ENCODE data around the gene HEATR3. TPM values are rescaled to one million over a fixed set of nuclear protein-coding genes. Genes with fewer than 3 reads are reported as not detected.
"Not testable (repeated sequence)": the region's sequence is repeated elsewhere in the genome, so short reads cannot be mapped to it uniquely, and the experiment has no call there.

Gene HEATR3
- total RNA-seq, 2 experiments from 2014 or later, result 24.3 to 26.1 TPM

DNA sequence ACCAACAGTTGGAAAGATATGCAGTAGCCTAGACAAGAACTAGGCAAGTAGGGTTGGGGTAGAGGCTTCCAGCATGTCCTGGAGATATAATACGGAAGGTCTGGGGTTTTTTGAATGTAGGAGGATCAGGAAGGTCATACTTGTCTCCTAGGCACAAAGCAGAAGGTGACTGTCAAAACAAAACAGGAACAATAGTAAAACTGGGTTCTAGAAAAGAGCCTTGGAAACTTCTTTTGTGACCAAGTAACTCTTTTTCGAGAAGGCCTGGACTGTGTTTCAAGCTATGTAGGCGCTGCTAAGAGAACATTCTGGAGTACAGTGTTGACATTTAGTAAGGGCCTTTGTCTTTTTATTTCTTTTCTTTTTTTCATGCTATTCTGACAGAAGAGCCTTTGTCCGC is 60.4 kb downstream of the HEATR3 start:
- no peaks in the 10 kb centered on the region for H3K27me3 Mint-ChIP-seq
- CTCF ChIA-PET, result no interaction called here
- ATAC-seq (no peak), DNase-seq (no peak)
- H3K9me3 Mint-ChIP-seq (ENCODE audit: low read depth), result peaks cover 3% of the 10 kb centered on the region
- no peak overlapping the region for H3K4me3 Mint-ChIP-seq
- H3K36me3 Mint-ChIP-seq, result no peaks in the 10 kb centered on the region
- H3K4me1 Mint-ChIP-seq, result peaks cover 21% of the 10 kb centered on the region
- no peak overlapping the region for H3K27ac Mint-ChIP-seq

DNA sequence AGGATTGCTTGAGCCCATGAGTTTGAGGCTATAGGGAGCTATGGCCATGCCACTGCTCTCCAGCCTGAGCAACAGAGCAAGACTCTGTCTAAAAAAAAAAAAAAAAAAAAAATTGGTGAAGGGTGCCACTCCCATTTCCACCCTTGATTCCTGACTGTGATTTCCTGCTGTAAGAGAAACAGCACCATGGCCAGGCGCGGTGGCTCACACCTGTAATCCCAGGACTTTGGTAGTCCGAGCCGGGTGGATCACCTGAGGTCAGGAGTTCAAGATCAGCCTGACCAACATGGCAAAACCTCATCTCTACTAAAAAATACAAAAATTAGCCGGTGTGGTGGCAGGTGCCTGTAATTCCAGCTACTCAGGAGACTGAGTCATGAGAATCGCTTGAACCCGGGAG is 66.8 kb downstream of the HEATR3 start:
- H3K27ac Mint-ChIP-seq; H3K36me3 Mint-ChIP-seq; ATAC-seq; H3K27me3 Mint-ChIP-seq; DNase-seq; H3K4me3 Mint-ChIP-seq; H3K4me1 Mint-ChIP-seq; H3K9me3 Mint-ChIP-seq (ENCODE audit: low read depth): not testable (repeated sequence)
- CTCF ChIA-PET, result interaction anchor here (0.8 kb wide), 1 partner anchor 78 kb away, joined by 3 read pairs; no protein-coding TSS in a partner anchor

DNA sequence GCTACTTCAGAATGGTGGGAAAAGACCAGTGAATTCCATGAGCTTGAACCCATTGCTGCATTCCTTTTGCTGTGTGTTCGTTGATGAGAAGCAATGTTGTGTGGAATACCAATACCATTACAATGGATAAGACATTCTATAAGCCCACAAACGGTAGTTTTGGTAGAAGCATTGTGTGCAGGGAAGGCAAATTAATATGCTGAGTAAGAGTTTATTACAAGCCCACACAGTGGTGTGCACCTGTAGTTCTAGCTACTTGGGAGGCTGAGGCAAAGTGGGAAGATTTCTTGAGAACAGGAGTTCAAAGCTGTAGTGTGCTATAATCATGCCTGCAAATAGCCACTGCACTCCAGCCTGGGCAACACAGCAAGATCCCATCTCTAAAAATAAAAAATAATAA is 67.4 kb downstream of the HEATR3 start:
- Mint-ChIP-seq H3K27me3 (no peaks in the 10 kb centered on the region), H3K9me3 (ENCODE audit: low read depth) (no peaks in the 10 kb centered on the region), H3K4me3 (no peak overlapping the region), H3K36me3 (no peaks in the 10 kb centered on the region), H3K27ac (no peak overlapping the region), H3K4me1 (no peaks in the 10 kb centered on the region)
- DNase-seq (no peak), ATAC-seq (no peak)
- CTCF ChIA-PET, result interaction anchor here (0.7 to 0.8 kb wide), 2 partner anchors 77 to 147 kb away, joined by 3 read pairs; no protein-coding TSS in a partner anchor

DNA sequence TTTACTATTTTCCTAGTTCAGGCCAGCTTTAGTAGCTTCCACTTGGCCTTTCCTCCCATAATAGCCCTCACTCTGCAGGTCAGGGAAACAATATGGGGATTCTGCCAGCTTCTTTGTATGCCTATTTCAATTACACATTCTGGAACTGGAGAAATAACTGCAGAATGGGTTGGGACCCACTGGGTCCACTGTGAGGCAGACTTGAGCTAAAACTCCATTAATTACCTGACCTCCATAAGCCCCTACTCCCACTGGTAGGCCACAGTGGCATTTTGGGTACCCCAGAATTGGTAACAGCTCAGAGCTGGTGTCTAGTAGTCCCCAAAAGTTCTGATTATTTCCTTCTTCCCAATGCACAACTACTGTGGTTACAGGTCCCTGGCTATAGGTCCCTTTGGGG is 70.6 kb downstream of the HEATR3 start:
- H3K4me3 Mint-ChIP-seq, result no peak overlapping the region
- ATAC-seq, result no peak
- H3K36me3 Mint-ChIP-seq, result no peaks in the 10 kb centered on the region
- CTCF ChIA-PET, result interaction anchor here (0.9 to 2.5 kb wide), 4 partner anchors 15 to 111 kb away, joined by 3 to 11 read pairs (median 4); partner anchors contain the start of gene CNEP1R1
- H3K9me3 Mint-ChIP-seq (ENCODE audit: low read depth), result no peaks in the 10 kb centered on the region
- no peak for DNase-seq
- no peaks in the 10 kb centered on the region for H3K27me3 Mint-ChIP-seq
- H3K4me1 Mint-ChIP-seq, result peaks cover 1% of the 10 kb centered on the region
- no peak overlapping the region for H3K27ac Mint-ChIP-seq

DNA sequence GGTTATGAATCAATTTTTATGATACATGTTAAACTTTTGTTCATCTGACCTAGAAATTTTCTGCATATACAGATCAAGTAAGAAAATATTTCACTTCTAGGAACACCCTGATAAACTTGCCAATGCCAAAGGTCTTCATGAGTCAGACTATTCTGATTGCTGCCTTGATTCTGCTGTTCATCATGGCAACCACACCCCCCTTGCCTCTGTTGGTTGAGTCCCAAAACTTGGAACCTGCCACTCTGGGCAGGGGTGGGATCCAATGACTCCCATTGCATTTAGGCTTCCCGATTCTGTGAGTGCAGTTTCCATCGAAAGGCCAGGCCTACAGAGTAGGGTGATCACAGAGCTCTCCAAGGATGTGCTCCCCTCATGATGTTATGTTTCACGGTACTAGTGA is 71.5 kb downstream of the HEATR3 start:
- no peak overlapping the region for H3K27ac Mint-ChIP-seq
- H3K4me1 Mint-ChIP-seq, result peaks cover 1% of the 10 kb centered on the region
- CTCF ChIA-PET, result interaction anchor here (2.5 kb wide), 1 partner anchor 73 kb away, joined by 11 read pairs; no protein-coding TSS in a partner anchor
- no peak for DNase-seq
- H3K4me3 Mint-ChIP-seq, result no peak overlapping the region
- H3K9me3 Mint-ChIP-seq (ENCODE audit: low read depth), result no peaks in the 10 kb centered on the region
- H3K27me3 Mint-ChIP-seq, result no peaks in the 10 kb centered on the region
- no peak for ATAC-seq
- H3K36me3 Mint-ChIP-seq, result no peaks in the 10 kb centered on the region

DNA sequence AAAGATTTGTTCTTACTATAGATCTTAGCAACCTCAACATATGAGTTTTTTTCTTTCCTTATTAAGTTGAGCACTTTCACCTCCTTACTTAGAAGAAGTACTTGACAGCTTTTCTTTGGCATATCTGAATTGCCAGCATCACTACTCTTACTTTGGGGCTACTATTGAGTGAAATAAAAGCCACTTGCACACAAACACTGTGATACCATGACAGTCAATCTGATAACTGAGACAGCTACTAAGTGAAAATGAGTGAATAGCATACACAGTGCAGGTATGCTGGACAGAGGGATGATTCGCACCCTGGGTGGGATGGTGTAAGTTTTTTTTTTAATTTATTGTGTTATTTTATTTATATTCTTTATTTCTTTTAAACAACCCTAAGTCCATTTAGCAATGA is 73.8 kb downstream of the HEATR3 start:
- DNase-seq, result no peak
- no peak for ATAC-seq
- H3K4me1 Mint-ChIP-seq, result peaks cover 1% of the 10 kb centered on the region
- H3K36me3 Mint-ChIP-seq, result no peaks in the 10 kb centered on the region
- H3K27me3 Mint-ChIP-seq, result no peaks in the 10 kb centered on the region
- no peak overlapping the region for H3K27ac Mint-ChIP-seq
- no peaks in the 10 kb centered on the region for H3K9me3 Mint-ChIP-seq (ENCODE audit: low read depth)
- no peak overlapping the region for H3K4me3 Mint-ChIP-seq
- CTCF ChIA-PET, result no interaction called here

DNA sequence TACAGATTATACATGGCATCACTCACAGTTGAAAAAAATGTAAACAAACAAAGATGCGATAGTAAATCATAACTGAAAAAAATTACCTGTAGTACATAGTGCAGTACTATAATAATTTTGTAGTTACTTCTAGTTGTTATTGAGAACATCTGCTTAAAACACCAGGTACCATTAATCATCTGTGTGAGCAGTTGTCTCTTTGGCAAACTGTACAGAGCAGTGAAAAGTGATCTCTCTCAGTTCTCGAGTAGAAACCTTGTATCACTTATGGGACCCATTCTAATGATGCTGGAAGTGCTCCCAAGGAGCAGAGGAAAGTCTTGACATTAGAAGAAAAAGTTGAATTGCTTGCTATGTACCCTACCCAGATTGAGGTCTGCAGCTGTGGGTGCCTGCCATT is 78.4 kb downstream of the HEATR3 start:
- Mint-ChIP-seq H3K9me3 (ENCODE audit: low read depth) (no peaks in the 10 kb centered on the region), H3K4me3 (no peak overlapping the region), H3K36me3 (no peaks in the 10 kb centered on the region), H3K27ac (no peak overlapping the region), H3K4me1 (peaks cover 1% of the 10 kb centered on the region), H3K27me3 (no peaks in the 10 kb centered on the region)
- DNase-seq, result no peak
- CTCF ChIA-PET, result interaction anchor here (0.7 to 1.7 kb wide), 2 partner anchors 120 to 363 kb away, joined by 3 to 4 read pairs; partner anchors contain the start of gene CNEP1R1
- no peak for ATAC-seq

DNA sequence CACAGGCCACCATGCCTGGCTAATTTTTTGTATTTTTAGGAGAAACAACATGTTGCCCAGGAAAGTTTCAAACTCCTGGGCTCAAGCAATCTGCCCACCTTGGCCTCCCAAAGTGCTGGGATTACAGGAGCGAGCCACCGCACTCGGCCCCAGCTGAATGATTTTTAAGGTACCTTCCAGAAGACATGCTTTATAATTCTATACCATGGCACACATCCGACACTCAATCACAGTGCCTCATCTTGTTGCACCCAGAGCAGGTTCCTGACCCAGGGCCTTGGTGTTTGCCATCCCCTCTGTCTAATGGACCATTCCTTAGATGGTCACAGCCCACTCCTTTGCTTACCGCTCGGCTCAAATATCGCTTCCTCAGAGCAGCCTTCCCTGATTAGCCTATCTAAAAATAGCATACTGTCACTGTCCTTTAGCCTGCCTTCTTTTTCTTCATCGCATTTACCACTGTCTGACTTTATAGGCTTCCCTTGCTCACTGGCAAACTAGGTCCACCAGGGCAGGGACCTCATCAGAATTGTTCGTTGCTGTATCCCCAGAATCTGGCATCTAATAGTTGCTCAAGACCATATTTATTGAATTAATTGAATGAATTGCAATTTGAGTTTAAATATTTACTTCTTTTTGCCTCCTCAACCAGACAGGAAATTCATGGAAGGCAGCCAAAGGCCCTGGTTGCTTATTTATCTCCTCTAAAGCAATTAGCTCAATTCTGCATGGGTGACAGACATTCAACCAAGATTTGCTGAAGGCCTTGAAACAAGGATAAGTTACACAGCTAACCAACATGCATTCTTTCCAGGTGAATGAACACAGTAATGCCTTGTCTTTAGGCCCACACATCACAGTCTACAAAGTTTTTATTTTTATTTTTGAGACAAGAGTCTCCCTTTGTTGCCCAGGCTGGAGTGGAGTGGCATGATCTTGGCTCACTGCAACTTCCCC is 81.0 kb downstream of the HEATR3 start:
- Mint-ChIP-seq H3K27me3 (no peaks in the 10 kb centered on the region), H3K36me3 (no peaks in the 10 kb centered on the region), H3K4me3 (no peak overlapping the region), H3K9me3 (ENCODE audit: low read depth) (no peaks in the 10 kb centered on the region), H3K4me1 (peaks cover 3% of the 10 kb centered on the region), H3K27ac (no peak overlapping the region)
- ATAC-seq (no peak), DNase-seq (no peak)
- CTCF ChIA-PET, result interaction anchor here (0.9 to 1.5 kb wide), 2 partner anchors 64 to 79 kb away, joined by 3 to 5 read pairs; no protein-coding TSS in a partner anchor

DNA sequence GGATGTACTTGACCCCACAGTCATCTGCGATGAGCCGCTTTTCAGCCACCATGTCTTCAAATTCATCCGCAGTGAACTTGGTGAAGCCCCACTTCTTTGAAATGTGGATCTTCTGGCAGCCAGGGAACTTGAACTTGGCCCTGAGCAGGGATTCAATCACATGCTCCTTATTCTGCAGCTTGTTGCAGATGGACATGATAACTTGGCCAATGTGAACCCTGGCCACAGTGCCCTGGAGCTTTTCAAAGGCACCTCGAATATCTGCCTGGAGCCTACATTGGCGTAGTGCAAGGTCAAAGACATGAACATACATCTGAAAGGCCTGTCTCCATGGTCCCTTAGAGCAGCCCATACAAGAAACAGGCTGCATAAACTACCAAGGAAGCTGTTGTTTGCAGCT is 85.6 kb downstream of the HEATR3 start:
- no peaks in the 10 kb centered on the region for H3K27me3 Mint-ChIP-seq
- no peak for ATAC-seq
- H3K36me3 Mint-ChIP-seq, result peaks cover 5% of the 10 kb centered on the region
- no peaks in the 10 kb centered on the region for H3K9me3 Mint-ChIP-seq (ENCODE audit: low read depth)
- no peak for DNase-seq
- no peak overlapping the region for H3K4me3 Mint-ChIP-seq
- H3K27ac Mint-ChIP-seq, result no peak overlapping the region
- CTCF ChIA-PET, result interaction anchor here (0.8 to 1.9 kb wide), 8 partner anchors 10 to 655 kb away, joined by 3 to 8 read pairs (median 4); partner anchors contain the start of gene CNEP1R1
- H3K4me1 Mint-ChIP-seq, result peaks cover 25% of the 10 kb centered on the region

DNA sequence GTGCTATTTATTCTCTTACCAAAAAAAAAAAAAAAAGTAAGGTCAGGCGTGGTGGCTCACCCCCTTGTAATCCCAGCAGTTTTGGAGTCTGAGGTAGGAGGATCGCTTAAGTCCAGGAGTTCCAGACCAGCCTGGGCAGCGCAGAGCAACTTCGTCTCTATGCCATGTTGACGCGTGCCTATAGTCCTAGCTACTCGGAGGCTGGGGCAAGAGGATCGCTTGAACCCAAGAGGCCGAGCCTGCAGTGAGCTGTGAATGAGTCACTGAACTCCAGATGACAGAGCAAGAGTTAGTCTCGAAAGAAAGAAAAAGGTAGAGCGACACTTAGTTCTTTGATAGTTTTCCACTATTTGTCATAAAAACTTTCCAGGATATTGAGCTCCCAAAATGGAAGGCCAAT is 86.0 kb downstream of the HEATR3 start:
- peaks cover 5% of the 10 kb centered on the region for H3K36me3 Mint-ChIP-seq
- no peaks in the 10 kb centered on the region for H3K9me3 Mint-ChIP-seq (ENCODE audit: low read depth)
- no peaks in the 10 kb centered on the region for H3K27me3 Mint-ChIP-seq
- peak overlapping the region; percentile 91 for H3K27ac Mint-ChIP-seq
- DNase-seq, result no peak
- CTCF ChIA-PET, result interaction anchor here (0.8 to 1.9 kb wide), 8 partner anchors 11 to 655 kb away, joined by 3 to 8 read pairs (median 4); partner anchors contain the start of gene CNEP1R1
- peak overlapping the region; percentile 79 for H3K4me3 Mint-ChIP-seq
- peaks cover 29% of the 10 kb centered on the region for H3K4me1 Mint-ChIP-seq
- no peak for ATAC-seq

DNA sequence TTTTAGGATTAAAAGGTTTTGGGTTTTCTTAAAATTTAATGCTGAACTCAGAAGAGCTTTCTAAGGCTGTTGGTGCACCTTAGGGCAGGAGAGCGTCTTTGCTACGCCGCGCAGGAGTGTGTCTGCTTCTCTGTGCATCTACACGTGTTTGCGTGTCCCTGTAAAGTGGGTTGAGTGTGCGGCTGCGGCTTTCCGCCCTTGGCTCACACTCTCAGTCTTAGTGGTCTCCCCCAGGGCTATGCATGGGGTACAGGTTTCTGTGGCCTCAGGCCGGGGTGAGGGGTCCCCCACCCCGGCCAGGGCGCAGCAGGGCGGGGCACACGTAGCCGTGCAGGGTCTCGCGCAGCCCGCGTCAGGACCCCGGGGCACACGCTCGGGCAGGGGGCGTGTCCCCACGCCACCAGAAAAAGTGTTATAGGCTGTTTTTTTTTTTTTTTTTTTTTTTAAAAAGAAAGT is 86.6 kb downstream of the HEATR3 start:
- Mint-ChIP-seq H3K4me1 (peaks cover 34% of the 10 kb centered on the region), H3K27ac (peak overlapping the region; percentile 91), H3K4me3 (peak overlapping the region; percentile 79), H3K9me3 (ENCODE audit: low read depth) (no peaks in the 10 kb centered on the region), H3K27me3 (no peaks in the 10 kb centered on the region), H3K36me3 (peaks cover 10% of the 10 kb centered on the region)
- DNase-seq (peak; percentile 93), ATAC-seq (peak; percentile 61)
- CTCF ChIA-PET, result interaction anchor here (0.8 to 1.9 kb wide), 9 partner anchors 11 to 654 kb away, joined by 3 to 8 read pairs (median 4); partner anchors contain the start of gene CNEP1R1

DNA sequence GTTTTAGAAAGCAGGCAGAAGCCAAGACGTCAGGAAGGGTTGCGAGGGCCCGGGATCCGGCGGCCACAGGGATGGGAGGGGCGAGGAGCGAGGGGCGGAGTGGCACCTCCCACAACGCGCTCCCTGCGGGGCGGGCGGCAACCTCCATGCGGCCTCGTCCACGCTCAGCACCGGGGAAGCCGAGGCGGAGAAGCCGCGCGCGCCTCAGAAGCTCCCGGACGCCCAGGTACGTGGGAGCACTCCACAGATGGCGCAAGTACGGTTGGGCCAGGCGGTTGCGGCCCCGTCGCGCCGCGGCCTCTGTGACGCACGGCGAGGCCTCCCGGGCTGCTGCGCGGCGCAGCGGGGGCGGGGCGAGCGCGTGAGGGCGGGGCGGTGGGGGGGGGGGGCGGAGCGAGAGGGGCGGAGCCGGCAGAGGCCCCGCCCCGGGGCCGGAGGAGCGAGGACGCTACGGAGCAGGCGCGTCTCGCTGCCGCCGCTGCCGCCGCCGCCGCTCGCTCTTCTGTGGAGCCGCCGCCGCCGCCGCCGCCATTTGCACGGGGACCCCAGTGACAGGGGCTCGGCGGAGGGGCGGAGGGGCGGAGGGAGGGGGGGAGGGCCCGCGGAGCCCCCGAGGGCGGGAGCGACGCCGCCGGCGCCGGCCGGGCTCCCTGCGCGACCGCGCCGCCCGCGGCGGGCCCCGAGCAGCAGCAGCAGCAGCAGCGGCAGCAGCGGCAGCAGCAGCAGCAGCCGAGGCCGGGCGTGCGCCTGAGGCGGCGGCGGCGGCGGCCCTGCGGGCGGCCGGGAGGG is 87.2 kb downstream of the HEATR3 start, which contains the start of gene TENT4B:
TSS of gene TENT4B (plus strand) at position 500 of the 789 bp plus-strand sequence. CDS start 316 bp downstream, outside the sequence.
- ATAC-seq (peak; percentile 80), DNase-seq (peak; percentile 90)

More for the DNA sequence above, 87.2 kb downstream of the HEATR3 start, which contains the start of gene TENT4B:
- Mint-ChIP-seq H3K9me3 (ENCODE audit: low read depth) (no peaks in the 10 kb centered on the region), H3K27me3 (no peaks in the 10 kb centered on the region), H3K27ac (peak within 1 kb of the TSS; percentile 91), H3K36me3 (peaks cover 10% of the 10 kb centered on the region), H3K4me3 (peak within 1 kb of the TSS; percentile 80), H3K4me1 (peaks cover 34% of the 10 kb centered on the region)
- CTCF ChIA-PET, result interaction anchor here (0.5 to 1.9 kb wide), 4 partner anchors 31 to 202 kb away, joined by 3 to 6 read pairs (median 3); no protein-coding TSS in a partner anchor
